ENCODE results near the gene URAD. TPM values are rescaled to one million over a fixed set of nuclear protein-coding genes. Genes with fewer than 3 reads are reported as not detected.
A peak's percentile ranks its signal among the peaks of the same experiment; 100 is the strongest.

URAD gene
- total RNA-seq, 1 donor from 2014 or later = not detected

- H3K4me1 Mint-ChIP-seq (ENCODE audit: unreplicated experiment) = peaks cover 40% of the 10 kb centered on the region
- no peak for TF ChIP-seq CTCF (IDR thresholded peaks at IDR 0.05; ENCODE audit: unreplicated experiment)
- no peaks in the 10 kb centered on the region for H3K9me3 Mint-ChIP-seq (ENCODE audit: unreplicated experiment)
- peaks cover 5% of the 10 kb centered on the region for H3K36me3 Mint-ChIP-seq (ENCODE audit: low read depth, unreplicated experiment)
- DNase-seq (ENCODE audit: low spot score) = no peak
- peak overlapping the region; percentile 18 for H3K27ac Mint-ChIP-seq (ENCODE audit: unreplicated experiment)
- no peak overlapping the region for H3K4me3 Mint-ChIP-seq (ENCODE audit: unreplicated experiment)
- peaks cover 42% of the 10 kb centered on the region for H3K27me3 Mint-ChIP-seq (ENCODE audit: unreplicated experiment)
Measured at GRCh38 chr13:27970382-27971235, 17.9 kb downstream of the URAD start.

- Mint-ChIP-seq H3K9me3 (ENCODE audit: unreplicated experiment) (no peaks in the 10 kb centered on the region), H3K4me1 (ENCODE audit: unreplicated experiment) (peaks cover 37% of the 10 kb centered on the region), H3K36me3 (ENCODE audit: low read depth, unreplicated experiment) (peaks cover 5% of the 10 kb centered on the region), H3K27me3 (ENCODE audit: unreplicated experiment) (peaks cover 42% of the 10 kb centered on the region), H3K4me3 (ENCODE audit: unreplicated experiment) (no peak overlapping the region), H3K27ac (ENCODE audit: unreplicated experiment) (peak overlapping the region; percentile 25)
- no peak for TF ChIP-seq CTCF (IDR thresholded peaks at IDR 0.05; ENCODE audit: unreplicated experiment)
- DNase-seq (ENCODE audit: low spot score) = no peak
Measured at GRCh38 chr13:27969866-27970229, 18.6 kb downstream of the URAD start.

- H3K36me3 Mint-ChIP-seq (ENCODE audit: low read depth, unreplicated experiment) = peaks cover 5% of the 10 kb centered on the region
- peaks cover 44% of the 10 kb centered on the region for H3K27me3 Mint-ChIP-seq (ENCODE audit: unreplicated experiment)
- H3K4me1 Mint-ChIP-seq (ENCODE audit: unreplicated experiment) = peaks cover 37% of the 10 kb centered on the region
- no peak within 1 kb of the TSS for H3K4me3 Mint-ChIP-seq (ENCODE audit: unreplicated experiment)
- peak within 1 kb of the TSS; percentile 25 for H3K27ac Mint-ChIP-seq (ENCODE audit: unreplicated experiment)
- no peaks in the 10 kb centered on the region for H3K9me3 Mint-ChIP-seq (ENCODE audit: unreplicated experiment)
- no peak for TF ChIP-seq CTCF (IDR thresholded peaks at IDR 0.05; ENCODE audit: unreplicated experiment)
- DNase-seq (ENCODE audit: low spot score) = no peak
Measured at GRCh38 chr13:27969082-27969865, 19.2 kb downstream of the URAD start, which contains the start of gene CDX2. CDX2 (minus strand) TSS chr13:27969315; CDS start chr13:27969006, 309 bp downstream.

- no peak for TF ChIP-seq CTCF (IDR thresholded peaks at IDR 0.05; ENCODE audit: unreplicated experiment)
- Mint-ChIP-seq H3K9me3 (ENCODE audit: unreplicated experiment) (no peaks in the 10 kb centered on the region), H3K36me3 (ENCODE audit: low read depth, unreplicated experiment) (peaks cover 5% of the 10 kb centered on the region), H3K4me1 (ENCODE audit: unreplicated experiment) (peaks cover 37% of the 10 kb centered on the region), H3K4me3 (ENCODE audit: unreplicated experiment) (no peak overlapping the region), H3K27me3 (ENCODE audit: unreplicated experiment) (peaks cover 44% of the 10 kb centered on the region), H3K27ac (ENCODE audit: unreplicated experiment) (no peak overlapping the region)
- DNase-seq (ENCODE audit: low spot score) = no peak
Measured at GRCh38 chr13:27968316-27969081, 20.0 kb downstream of the URAD start.

Data from endothelial cell (in vitro differentiated cells).